K562 (cell line): Measurements from ENCODE around the gene PPIP5K2. TPM values are rescaled to one million over a fixed set of nuclear protein-coding genes. Genes with fewer than 3 reads are reported as not detected.

ENCODE experiments used
- CHD2 ChIP-seq: IDR thresholded peaks from 2 replicates; pipeline ENCODE4 v1.6.1; 2011; ENCODE audit warnings: low read depth, low read length
- CREM ChIP-seq: IDR thresholded peaks from 2 replicates; pipeline ENCODE4 v1.6.1; 2014; ENCODE audit warnings: antibody characterized with exemption, low read depth
- ELF1 ChIP-seq: fragments of 200-800 bp; sonication (Bioruptor generic); IDR thresholded peaks from 2 replicates; pipeline ENCODE4 v1.6.1; 2016; ENCODE audit warnings: missing genetic modification characterization, missing compliant biosample characterization
- EP300 ChIP-seq: IDR thresholded peaks from 2 replicates; pipeline ENCODE4 v1.6.1; 2012; ENCODE audit warnings: low read length, improper control_type of control experiment
- HMG20A ChIP-seq: fragments of 450-650 bp; formaldehyde crosslinking; conservative IDR thresholded peaks from 2 replicates; pipeline ENCODE4 v1.4.0; 2020; ENCODE audit warnings: mild to moderate bottlenecking, mixed read lengths
- HMGN3 ChIP-seq: IDR thresholded peaks from 2 replicates; pipeline ENCODE4 v1.6.1; 2011; ENCODE audit warnings: borderline replicate concordance, low read depth, mild to moderate bottlenecking, mixed read lengths, low read length; ENCODE audit not compliant: insufficient read length; ENCODE audit errors: extremely low read depth
- HNRNPK ChIP-seq: fragments of 200-400 bp; formaldehyde crosslinking; IDR thresholded peaks from one replicate; pipeline ENCODE4 v1.6.1; 2018; ENCODE audit warnings: mild to moderate bottlenecking, low read depth, low read length; ENCODE audit not compliant: poor library complexity, severe bottlenecking
- MED1 ChIP-seq: sonication (generic); formaldehyde crosslinking; IDR thresholded peaks from 2 replicates; pipeline ENCODE4 v1.8.1; 2023; ENCODE audit warnings: missing genetic modification reagents, borderline replicate concordance
- NCOA2 ChIP-seq, 2 experiments: fragments of 450-650 bp; IDR thresholded peaks; 2 replicates each; pipeline ENCODE4 v1.6.1; 2018; ENCODE audit warnings: mild to moderate bottlenecking in 2 of 2, moderate library complexity in 1 of 2; ENCODE audit not compliant: partially characterized antibody in 2 of 2
- PHB2 ChIP-seq: fragments of 450-650 bp; IDR thresholded peaks from 2 replicates; pipeline ENCODE4 v1.6.1; 2017; ENCODE audit warnings: low read depth
- RBM14 ChIP-seq: fragments of 200-400 bp; formaldehyde crosslinking; IDR thresholded peaks from 2 replicates; pipeline ENCODE4 v1.6.1; 2018; ENCODE audit warnings: low read depth, mild to moderate bottlenecking, low read length, moderate library complexity, borderline replicate concordance; ENCODE audit not compliant: insufficient read depth
- RBM34 ChIP-seq: fragments of 200-400 bp; formaldehyde crosslinking; IDR thresholded peaks from 2 replicates; pipeline ENCODE4 v1.6.1; 2018; ENCODE audit warnings: low read length, borderline replicate concordance; ENCODE audit not compliant: insufficient read depth
- ZBTB34 ChIP-seq: fragments of 250-450 bp; sonication (Bioruptor Pico); IDR thresholded peaks from 2 replicates; pipeline ENCODE4 v1.8.0; 2021; ENCODE audit warnings: mild to moderate bottlenecking, moderate library complexity
- ZC3H4 ChIP-seq: sonication (generic); formaldehyde crosslinking; IDR thresholded peaks from 2 replicates; pipeline ENCODE4 v1.9.0; 2021; ENCODE audit warnings: missing genetic modification reagents, borderline replicate concordance
- ZNF197 ChIP-seq: fragments of 200-800 bp; sonication (Bioruptor generic); IDR thresholded peaks from 2 replicates; pipeline ENCODE4 v1.6.1; 2016; ENCODE audit warnings: low read depth, missing genetic modification characterization, missing compliant biosample characterization
- ZNF398 ChIP-seq: fragments of 250-450 bp; sonication (Bioruptor Pico); IDR thresholded peaks from 2 replicates; pipeline ENCODE4 v1.8.0; 2021; ENCODE audit warnings: moderate library complexity, mild to moderate bottlenecking, inconsistent platforms
- ZNF444 ChIP-seq: fragments of 250-450 bp; sonication (Bioruptor Pico); IDR thresholded peaks from 2 replicates; pipeline ENCODE4 v1.4.0; 2020; ENCODE audit warnings: mild to moderate bottlenecking, moderate library complexity
- ZNF764 ChIP-seq: fragments of 250-450 bp; sonication (Bioruptor Pico); IDR thresholded peaks from 2 replicates; pipeline ENCODE4 v1.4.0; 2020; ENCODE audit warnings: low read depth, mild to moderate bottlenecking, moderate library complexity
- polyA plus RNA-seq, 8 experiments: library from polyadenylated mRNA; depleted of rRNA in 4 of 8; stranded (reverse) in 5 of 8; unstranded in 3 of 8; fragments of >200 nt; fragmentation: Nextera tagmentation in 2 of 8; fragmentation: Illumina TruSeq in 1 of 8; extraction: Ambion mirVana in 2 of 8; extraction: Trizol in 1 of 8; gene quantifications; 2 replicates each; pipeline versions ENCODE4 v1.2.1 to v1.2.3, GENCODE V29; 2011 to 2014; ENCODE audit warnings: inconsistent platforms in 1 of 8, missing spikeins in 1 of 8
- total RNA-seq, 7 experiments: library from RNA; depleted of rRNA in 6 of 7; stranded (reverse); fragments of >200 nt in 6 of 7; fragmentation: Illumina TruSeq in 2 of 7; extraction: Trizol in 2 of 7; gene quantifications; 2 replicates each; pipeline versions ENCODE4 v1.2.1 to v1.2.3, GENCODE V29; 2011 to 2021; ENCODE audit warnings: low replicate concordance in 1 of 7
- TF ChIP-seq, protein P1 (sequence below), 3 experiments: fragments of 200-800 bp in 1 of 3; sonication (Bioruptor generic) in 1 of 3; sonication (generic) in 1 of 3; formaldehyde crosslinking in 1 of 3; IDR thresholded peaks; 2 replicates each; pipeline versions ENCODE4 v1.6.1 to v1.8.0; 2016 to 2022; ENCODE audit warnings: mild to moderate bottlenecking in 2 of 3, missing compliant biosample characterization in 2 of 3, missing genetic modification characterization in 2 of 3, missing genetic modification reagents in 1 of 3
- TF ChIP-seq, protein P2 (sequence below): sonication (generic); formaldehyde crosslinking; IDR thresholded peaks from 2 replicates; pipeline ENCODE4 v1.8.0; 2022; ENCODE audit warnings: mild to moderate bottlenecking, missing genetic modification reagents, borderline replicate concordance

Gene PPIP5K2
- total and polyA plus RNA-seq, 9 of the 15 experiments (the other 6 are each of a cell fraction or from before 2014, with no cell fraction given): 39.4 to 150 (median 99.1) TPM

DNA sequence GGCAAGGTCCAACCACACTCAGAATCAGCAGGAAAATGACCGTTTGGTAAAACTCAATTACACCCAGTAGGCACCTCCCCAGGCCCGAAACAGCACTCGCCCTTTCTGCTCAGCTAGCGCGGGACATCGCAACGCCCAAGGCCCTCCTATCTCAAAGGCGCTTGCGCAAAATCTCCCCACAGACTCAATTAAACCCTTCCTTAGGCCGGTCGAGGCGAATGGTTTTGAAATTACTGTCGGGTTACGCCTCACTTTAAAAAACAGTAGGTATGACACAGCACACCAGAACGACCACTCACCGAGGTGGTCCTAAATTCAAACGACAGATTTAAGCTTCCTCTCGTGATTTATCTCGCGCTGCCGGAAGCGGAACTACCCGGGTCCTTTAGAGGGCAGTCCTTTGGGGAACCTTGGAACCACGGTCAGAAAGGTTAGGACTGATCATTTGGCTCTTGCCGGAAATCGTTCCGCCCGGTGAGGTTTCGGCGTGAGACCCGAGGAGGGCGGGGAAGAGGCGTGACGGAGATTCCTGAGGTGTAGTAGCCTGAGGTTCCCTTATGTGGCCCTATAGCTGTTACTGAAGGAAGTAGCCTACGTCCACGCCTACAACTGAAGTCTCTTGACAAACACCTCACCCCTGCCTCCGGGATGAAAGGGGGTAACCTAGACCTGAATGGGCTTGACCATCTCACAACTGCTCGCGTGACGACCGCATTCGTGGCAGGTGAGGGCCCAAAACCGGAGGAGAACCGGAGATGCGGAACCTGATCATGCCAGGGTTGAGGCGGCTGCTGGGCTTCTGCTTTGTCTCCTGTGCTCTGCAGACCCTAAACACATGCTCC is at the start of gene PPIP5K2, which contains the start of gene GIN1 (continued):
- no peak for TF ChIP-seq ZNF398 (CRISPR knock-in tag)
- TF ChIP-seq RBM34: no peak
- TF ChIP-seq RBM14: no peak
- no peak; the same call in 1 of the 2 replicates for TF ChIP-seq CHD2
- no peak for TF ChIP-seq HNRNPK
- no peak for TF ChIP-seq ZNF764 (CRISPR knock-in tag)
- 0 out of 2 replicates have a peak, but pooled peaks have one; percentile 30 for TF ChIP-seq ZNF197 (CRISPR knock-in tag)
- no peak for TF ChIP-seq HMGN3
- no peak for TF ChIP-seq HMG20A (CRISPR knock-in tag)
- TF ChIP-seq CREM: peak; percentile 88
- no peak for TF ChIP-seq MED1
- no peak for TF ChIP-seq ZNF444 (CRISPR knock-in tag)
- TF ChIP-seq, protein P1, sequence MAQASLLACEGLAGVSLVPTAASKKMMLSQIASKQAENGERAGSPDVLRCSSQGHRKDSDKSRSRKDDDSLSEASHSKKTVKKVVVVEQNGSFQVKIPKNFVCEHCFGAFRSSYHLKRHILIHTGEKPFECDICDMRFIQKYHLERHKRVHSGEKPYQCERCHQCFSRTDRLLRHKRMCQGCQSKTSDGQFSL (CRISPR knock-in tag; IDR thresholded peaks at IDR 0.05): peak; percentile 75
- TF ChIP-seq, protein P1 (tag; IDR thresholded peaks at IDR 0.05): peak in 1 of 2 experiments; percentile 40; a peak in 1 of 4 replicates
- TF ChIP-seq EP300: peak; percentile 71
- TF ChIP-seq NCOA2 (IDR thresholded peaks at IDR 0.05; ENCODE audit: partially characterized antibody in 2 of 2): peak in 1 of 2 experiments; percentile 93
- no peak for TF ChIP-seq ZBTB34 (CRISPR knock-in tag)
- no peak for TF ChIP-seq ZC3H4 (CRISPR knock-in tag)
- TF ChIP-seq, protein P2, sequence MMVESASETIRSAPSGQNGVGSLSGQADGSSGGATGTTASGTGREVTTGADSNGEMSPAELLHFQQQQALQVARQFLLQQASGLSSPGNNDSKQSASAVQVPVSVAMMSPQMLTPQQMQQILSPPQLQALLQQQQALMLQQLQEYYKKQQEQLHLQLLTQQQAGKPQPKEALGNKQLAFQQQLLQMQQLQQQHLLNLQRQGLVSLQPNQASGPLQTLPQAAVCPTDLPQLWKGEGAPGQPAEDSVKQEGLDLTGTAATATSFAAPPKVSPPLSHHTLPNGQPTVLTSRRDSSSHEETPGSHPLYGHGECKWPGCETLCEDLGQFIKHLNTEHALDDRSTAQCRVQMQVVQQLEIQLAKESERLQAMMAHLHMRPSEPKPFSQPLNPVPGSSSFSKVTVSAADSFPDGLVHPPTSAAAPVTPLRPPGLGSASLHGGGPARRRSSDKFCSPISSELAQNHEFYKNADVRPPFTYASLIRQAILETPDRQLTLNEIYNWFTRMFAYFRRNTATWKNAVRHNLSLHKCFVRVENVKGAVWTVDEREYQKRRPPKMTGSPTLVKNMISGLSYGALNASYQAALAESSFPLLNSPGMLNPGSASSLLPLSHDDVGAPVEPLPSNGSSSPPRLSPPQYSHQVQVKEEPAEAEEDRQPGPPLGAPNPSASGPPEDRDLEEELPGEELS (CRISPR knock-in tag): no peak
- no peak for TF ChIP-seq PHB2
- TF ChIP-seq ELF1 (tag): peak; percentile 94
